Choroid plexus epithelial cell (primary cell): ENCODE results near the gene JAKMIP2.

Experiments
- DNase-seq: peaks from one replicate; pipeline ENCODE4 v3.0.0-alpha.2; 2010; ENCODE audit warnings: low read depth
- H3K4me3 ChIP-seq: 2 replicates; pipeline ENCODE4 v1.5.1; 2011; ENCODE audit warnings: low read depth, mild to moderate bottlenecking, control low read depth, low read length, moderate library complexity
- CTCF ChIP-seq: conservative IDR thresholded peaks from 2 replicates; pipeline ENCODE4 v1.5.1; 2011; ENCODE audit warnings: low read depth, mild to moderate bottlenecking, control low read depth, inconsistent platforms, low read length, moderate library complexity

Gene JAKMIP2

GRCh38 chr5:147666419-147666818 lies 116.1 kb downstream of the JAKMIP2 start:
- no peak for DNase-seq
- H3K4me3 ChIP-seq = no peak overlapping the region
- no peak for TF ChIP-seq CTCF

DNA sequence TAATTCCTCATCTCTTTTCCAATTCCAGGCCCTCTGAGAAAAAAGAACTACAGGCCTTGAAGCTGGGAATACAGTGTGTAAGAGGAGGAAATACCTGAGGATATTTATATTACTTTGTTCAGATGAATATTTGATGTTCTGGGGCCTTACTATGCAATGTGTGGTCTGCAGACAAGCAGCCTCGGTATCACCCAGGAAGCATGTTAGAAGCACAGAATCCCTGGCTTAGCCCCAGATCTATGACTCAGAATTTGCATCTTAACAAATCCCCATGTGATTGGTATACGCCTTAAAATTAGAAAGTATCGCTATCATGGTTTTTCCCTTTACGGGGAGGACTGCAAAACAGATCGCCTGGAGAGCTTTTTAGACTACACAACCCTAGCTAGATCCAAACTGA lies 121.0 kb downstream of the JAKMIP2 start:
- TF ChIP-seq CTCF = no peak
- DNase-seq = peak; percentile 57
- H3K4me3 ChIP-seq = no peak overlapping the region

DNA sequence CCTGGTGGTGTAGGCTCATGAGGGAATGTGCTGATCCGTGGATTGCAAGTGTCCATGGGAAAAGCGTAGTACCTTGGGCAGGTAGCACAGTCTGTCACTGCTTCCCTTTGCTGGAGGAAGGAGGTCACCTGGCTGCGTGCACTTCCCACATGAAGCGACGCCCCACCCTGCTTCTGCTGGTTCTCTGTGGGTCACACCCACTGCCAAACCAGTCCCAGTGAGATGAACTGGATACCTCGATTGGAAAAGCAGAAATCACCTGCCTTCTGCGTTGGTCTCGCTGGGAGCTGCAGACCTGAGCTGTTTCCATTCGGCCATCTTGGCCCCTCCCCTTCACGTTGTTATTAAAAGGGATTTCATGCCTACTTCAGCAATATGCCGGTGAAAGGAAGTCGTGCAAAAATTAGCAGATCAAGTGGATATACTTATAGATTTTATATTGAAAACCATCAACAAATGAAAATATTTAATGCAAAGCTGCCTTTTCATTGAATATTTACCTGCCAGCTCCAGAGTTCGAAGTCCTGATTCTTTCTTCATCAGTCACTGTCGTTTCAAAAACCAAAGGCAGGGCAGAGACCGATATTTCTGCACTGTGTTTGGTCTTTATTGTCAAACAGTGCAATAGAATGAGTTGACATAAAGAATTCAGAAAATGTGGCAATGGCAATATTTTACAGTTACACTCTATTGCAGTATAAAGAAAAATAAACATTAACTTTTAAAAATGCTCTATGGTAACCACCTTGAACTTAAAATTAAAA lies 123.2 kb downstream of the JAKMIP2 start:
- H3K4me3 ChIP-seq = no peak overlapping the region
- TF ChIP-seq CTCF = no peak
- DNase-seq = no peak

GRCh38 chr5:147658293-147658932 lies 124.1 kb downstream of the JAKMIP2 start:
- H3K4me3 ChIP-seq = no peak overlapping the region
- no peak for DNase-seq

DNA sequence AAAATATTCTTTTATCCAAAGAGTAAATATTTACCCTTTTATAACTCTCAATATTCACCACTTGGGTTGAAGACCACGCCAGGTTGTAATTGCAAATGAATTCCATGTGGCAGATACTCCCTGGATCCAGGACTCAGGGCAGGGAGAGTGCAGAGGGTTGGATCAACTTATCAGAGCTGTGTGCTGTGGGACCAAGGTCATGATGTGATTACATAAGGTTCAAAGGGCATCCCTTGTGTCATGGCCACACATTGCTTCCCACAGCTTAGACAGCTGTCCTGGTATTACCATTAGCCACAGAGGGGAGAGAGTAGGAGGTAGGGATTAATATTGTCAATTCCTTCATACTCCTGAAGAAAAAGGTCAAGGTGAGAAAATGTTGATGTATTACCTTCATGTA lies 133.9 kb downstream of the JAKMIP2 start:
- no peak for TF ChIP-seq CTCF
- DNase-seq = no peak
- H3K4me3 ChIP-seq = no peak overlapping the region

More at GRCh38 chr5:147658293-147658932, 124.1 kb downstream of the JAKMIP2 start:
- TF ChIP-seq CTCF = no peak

- TF ChIP-seq CTCF = no peak
- H3K4me3 ChIP-seq = no peak overlapping the region
- no peak for DNase-seq
These were observed 137.3 kb downstream of the JAKMIP2 start for GRCh38 chr5:147645197-147645596.

- no peak for DNase-seq
- no peak for TF ChIP-seq CTCF
- no peak overlapping the region for H3K4me3 ChIP-seq
These were observed 138.1 kb downstream of the JAKMIP2 start for GRCh38 chr5:147644460-147644859.
